DMS53 treated with DMSO at 0.1 percent for 48 hours (cell line): ENCODE measurements around the gene FAM216B.

ENCODE experiments used
- DNase-seq: peaks from one replicate; lab custom pipeline; 2025; ENCODE audit not compliant: unreplicated experiment; lab: John Stamatoyannopoulos, UW

The FAM216B gene

DNA sequence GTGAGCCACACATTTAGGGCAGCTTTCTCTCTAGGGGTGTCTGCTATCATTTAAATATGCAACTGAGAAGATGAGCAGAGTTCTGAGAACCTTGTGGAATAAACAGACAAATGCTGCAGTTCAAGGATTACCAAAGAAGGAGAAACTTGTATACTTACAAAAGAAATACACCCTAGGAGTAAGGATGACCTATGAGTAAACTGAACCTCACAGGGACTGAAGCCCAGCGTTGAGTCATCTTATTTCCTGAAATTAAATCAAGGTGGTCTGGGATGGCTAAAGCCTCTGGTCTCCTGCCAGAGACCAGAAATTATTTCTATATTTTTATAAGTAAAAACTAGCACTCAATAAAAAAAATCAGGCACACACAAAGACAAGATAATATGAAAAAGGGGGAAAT, 40.1 kb downstream of the FAM216B start:
- DNase-seq = no peak

DNA sequence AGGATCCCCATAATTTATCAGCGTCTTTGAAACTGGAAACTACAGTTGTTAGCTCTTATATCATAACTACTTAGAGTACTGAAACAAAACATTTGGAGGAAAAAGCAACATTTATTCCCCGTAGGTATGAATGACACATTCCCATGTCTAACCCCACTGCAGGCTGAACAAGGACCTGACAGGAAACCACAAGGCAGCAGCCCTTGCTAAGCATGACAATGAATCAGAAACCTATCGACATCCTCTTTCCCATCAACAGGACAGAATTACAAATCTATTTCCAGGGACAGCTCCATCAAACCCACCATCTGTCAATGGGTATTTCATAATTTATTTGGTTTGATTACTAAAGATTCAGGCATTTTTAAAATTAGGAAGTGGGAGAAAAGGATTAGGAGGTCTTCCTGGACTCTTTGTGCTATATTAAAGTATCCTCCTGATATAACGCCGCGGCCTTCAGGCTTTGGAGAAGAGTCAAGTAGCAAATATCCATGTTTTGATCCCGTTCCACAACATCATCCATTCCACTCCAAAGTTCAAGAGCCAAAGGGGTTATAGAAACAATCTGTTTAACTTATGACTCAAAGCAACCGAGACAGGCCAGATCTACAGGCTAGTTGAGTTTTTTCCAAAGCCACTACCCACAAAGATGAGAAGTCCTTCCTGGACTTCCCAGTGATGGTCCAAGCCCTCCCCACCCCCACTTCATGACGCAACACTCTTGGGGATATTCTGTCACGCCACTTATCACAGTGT, 51.1 kb downstream of the FAM216B start:
- DNase-seq = peak; percentile 77

DNA sequence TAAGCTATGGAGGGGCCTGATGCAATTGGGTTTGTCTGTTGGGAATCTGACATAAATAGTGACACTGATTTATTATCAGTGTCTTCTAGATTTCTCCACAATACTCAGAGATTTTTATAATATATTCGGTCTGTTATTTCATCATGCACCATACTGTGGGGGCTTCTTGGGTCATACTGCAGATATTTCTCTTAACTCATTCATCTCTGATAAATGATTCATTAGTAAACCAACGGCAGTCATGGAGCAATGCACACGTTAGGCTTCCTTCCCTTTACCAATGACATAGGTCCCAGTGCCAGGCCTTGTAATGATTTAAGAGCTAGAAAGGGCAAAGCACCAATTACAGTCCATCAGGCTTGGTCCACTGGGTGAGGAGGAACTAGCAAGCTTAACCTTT, 53.6 kb downstream of the FAM216B start:
- DNase-seq = no peak

DNA sequence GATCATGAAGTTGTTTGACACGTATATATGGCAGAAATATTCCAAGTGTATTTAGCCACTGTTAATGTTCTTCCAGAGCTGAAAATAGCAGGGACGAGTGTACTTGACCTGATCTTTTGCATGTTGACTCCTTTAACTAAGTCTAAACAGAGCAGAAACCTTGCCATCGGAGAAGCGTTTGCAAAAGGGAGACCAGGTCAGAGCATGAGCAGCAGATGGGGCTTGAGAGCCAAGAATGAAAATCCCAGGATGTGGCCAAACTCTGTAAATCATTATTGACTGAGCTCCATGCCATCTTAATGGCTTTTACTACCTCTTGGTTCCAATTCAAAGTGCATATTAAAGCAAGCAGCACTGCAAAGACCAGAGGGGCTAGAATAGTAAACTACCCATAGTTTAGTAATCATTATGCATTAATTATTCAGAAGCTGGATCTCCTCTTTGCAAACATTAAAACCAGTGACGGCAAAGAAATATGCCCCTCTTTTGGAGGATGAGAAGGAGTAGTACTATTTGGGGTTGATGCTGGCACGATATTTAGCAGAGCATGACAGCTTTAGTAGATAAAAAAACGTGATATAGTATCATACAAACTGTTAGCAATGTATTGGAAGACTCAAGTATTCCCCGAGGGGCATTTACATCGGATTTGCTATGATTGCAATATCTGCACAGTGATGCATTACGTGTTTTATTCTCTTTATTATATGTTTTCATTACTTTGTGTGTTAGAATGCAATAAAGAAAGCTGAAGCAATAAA, 55.7 kb downstream of the FAM216B start:
- peak; percentile 17 for DNase-seq
